Measurements from ENCODE around the gene SHROOM4.

Gene SHROOM4

DNA sequence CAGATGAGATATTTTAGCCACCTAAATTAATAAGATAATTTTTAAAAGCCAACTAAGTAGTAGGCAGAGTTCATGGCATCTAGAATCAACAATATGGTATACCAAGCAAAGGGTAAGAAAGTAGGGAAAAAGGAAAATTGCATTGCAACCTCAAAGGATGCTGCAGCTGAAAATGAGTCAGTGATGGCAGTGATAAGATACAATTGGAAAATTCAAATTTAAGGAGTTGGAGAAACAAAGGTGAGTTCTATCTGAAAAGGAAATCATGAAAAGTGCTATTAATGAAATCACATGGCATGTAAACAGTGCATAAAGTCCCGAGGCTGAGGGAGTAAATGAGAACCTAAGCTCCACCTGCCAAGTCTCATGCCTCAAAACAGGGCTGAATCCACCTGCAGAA, 33.9 kb downstream of the SHROOM4 start:
- TF ChIP-seq SIN3A (IDR thresholded peaks at IDR 0.05; ENCODE audit: borderline replicate concordance, insufficient read depth, low read length), result no peak
- TF ChIP-seq TAF1 (IDR thresholded peaks at IDR 0.05; ENCODE audit: borderline replicate concordance, insufficient read depth, low read length), result no peak
- no peak for TF ChIP-seq POLR2AphosphoS5 (IDR thresholded peaks at IDR 0.05; ENCODE audit: low read depth, low read length)
- TF ChIP-seq, protein P1, sequence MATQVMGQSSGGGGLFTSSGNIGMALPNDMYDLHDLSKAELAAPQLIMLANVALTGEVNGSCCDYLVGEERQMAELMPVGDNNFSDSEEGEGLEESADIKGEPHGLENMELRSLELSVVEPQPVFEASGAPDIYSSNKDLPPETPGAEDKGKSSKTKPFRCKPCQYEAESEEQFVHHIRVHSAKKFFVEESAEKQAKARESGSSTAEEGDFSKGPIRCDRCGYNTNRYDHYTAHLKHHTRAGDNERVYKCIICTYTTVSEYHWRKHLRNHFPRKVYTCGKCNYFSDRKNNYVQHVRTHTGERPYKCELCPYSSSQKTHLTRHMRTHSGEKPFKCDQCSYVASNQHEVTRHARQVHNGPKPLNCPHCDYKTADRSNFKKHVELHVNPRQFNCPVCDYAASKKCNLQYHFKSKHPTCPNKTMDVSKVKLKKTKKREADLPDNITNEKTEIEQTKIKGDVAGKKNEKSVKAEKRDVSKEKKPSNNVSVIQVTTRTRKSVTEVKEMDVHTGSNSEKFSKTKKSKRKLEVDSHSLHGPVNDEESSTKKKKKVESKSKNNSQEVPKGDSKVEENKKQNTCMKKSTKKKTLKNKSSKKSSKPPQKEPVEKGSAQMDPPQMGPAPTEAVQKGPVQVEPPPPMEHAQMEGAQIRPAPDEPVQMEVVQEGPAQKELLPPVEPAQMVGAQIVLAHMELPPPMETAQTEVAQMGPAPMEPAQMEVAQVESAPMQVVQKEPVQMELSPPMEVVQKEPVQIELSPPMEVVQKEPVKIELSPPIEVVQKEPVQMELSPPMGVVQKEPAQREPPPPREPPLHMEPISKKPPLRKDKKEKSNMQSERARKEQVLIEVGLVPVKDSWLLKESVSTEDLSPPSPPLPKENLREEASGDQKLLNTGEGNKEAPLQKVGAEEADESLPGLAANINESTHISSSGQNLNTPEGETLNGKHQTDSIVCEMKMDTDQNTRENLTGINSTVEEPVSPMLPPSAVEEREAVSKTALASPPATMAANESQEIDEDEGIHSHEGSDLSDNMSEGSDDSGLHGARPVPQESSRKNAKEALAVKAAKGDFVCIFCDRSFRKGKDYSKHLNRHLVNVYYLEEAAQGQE (IDR thresholded peaks at IDR 0.05; ENCODE audit: insufficient read depth in 1 of 2, low read depth in 2 of 2, low read length in 2 of 2), result no peak
- TF ChIP-seq FOXP2 (optimal IDR thresholded peaks at IDR 0.05; ENCODE audit: borderline replicate concordance, extremely low read depth, extremely low read length, insufficient read depth), result no peak

DNA sequence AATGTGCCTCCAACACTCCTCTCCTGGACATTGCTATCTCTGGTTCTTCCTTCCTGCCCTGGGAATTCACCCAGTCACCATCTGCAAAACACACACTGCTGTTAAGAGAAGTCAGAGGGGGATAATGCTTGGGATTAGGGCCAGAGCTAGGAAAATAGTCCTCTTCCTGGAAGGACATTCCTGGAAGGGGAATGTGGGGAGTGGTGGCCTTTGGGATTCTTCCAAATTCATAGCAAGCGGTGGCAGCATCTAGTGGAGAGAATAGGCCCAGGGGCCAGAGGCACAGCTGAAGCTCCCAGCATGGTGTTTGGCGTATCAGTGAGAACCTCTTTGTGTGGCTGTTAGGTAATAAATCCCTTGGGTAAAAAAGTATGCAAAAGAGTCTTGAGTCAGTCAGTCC, 34.3 kb downstream of the SHROOM4 start:
- TF ChIP-seq, protein P1 (IDR thresholded peaks at IDR 0.05; ENCODE audit: insufficient read depth in 1 of 2, low read depth in 2 of 2, low read length in 2 of 2), result 0 out of 4 replicates have a peak, but pooled peaks of 1 of the 2 experiments have one; percentile 13
- TF ChIP-seq TAF1 (IDR thresholded peaks at IDR 0.05; ENCODE audit: borderline replicate concordance, insufficient read depth, low read length), result no peak

DNA sequence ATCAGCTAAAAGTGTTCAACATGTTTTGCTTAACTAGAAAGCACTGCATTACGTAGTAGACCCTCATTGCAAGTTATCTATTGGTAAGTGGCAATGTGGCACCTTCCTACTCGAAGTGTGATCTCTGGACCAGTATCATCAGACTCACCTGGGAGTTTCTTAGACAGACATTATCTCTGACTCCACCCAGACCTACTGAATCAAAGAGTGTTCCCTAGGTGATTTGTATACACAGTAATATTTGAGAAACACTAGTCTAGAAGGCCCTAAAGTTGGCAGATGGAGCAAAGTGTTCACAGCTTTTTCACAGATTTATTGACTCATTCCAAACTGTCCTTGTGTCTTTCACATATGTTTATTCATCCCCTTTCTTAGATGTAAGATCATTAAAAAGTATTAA, 35.7 kb downstream of the SHROOM4 start:
- no peak for TF ChIP-seq TAF1 (IDR thresholded peaks at IDR 0.05; ENCODE audit: borderline replicate concordance, insufficient read depth, low read length)
- TF ChIP-seq FOXP2 (optimal IDR thresholded peaks at IDR 0.05; ENCODE audit: borderline replicate concordance, extremely low read depth, extremely low read length, insufficient read depth), result no peak
- TF ChIP-seq, protein P1 (IDR thresholded peaks at IDR 0.05; ENCODE audit: insufficient read depth in 1 of 2, low read depth in 2 of 2, low read length in 2 of 2), result no peak
- no peak for TF ChIP-seq POLR2AphosphoS5 (IDR thresholded peaks at IDR 0.05; ENCODE audit: low read depth, low read length)
- TF ChIP-seq SIN3A (IDR thresholded peaks at IDR 0.05; ENCODE audit: borderline replicate concordance, insufficient read depth, low read length), result no peak

DNA sequence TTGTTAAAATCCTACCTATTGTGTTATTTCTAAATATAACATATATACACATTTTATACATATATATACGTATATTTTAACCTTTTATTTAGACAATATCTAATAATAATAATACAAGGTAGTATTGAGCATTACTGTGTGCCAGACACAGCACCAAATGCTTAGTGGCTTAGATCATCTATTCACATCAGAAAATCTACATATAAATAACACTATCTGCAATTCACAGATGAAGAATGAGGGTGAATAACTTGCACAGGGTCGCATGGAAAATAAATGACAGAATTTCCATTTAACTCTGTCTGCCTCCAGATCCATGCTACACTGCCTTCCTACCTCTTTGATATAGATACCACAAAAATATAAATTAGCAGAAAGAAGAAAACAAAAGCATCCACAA, 37.7 kb downstream of the SHROOM4 start:
- no peak for TF ChIP-seq TAF1 (IDR thresholded peaks at IDR 0.05; ENCODE audit: borderline replicate concordance, insufficient read depth, low read length)
- no peak for TF ChIP-seq FOXP2 (optimal IDR thresholded peaks at IDR 0.05; ENCODE audit: borderline replicate concordance, extremely low read depth, extremely low read length, insufficient read depth)
- no peak for TF ChIP-seq POLR2AphosphoS5 (IDR thresholded peaks at IDR 0.05; ENCODE audit: low read depth, low read length)
- TF ChIP-seq, protein P1 (IDR thresholded peaks at IDR 0.05; ENCODE audit: insufficient read depth in 1 of 2, low read depth in 2 of 2, low read length in 2 of 2), result no peak
- TF ChIP-seq SIN3A (IDR thresholded peaks at IDR 0.05; ENCODE audit: borderline replicate concordance, insufficient read depth, low read length), result no peak

DNA sequence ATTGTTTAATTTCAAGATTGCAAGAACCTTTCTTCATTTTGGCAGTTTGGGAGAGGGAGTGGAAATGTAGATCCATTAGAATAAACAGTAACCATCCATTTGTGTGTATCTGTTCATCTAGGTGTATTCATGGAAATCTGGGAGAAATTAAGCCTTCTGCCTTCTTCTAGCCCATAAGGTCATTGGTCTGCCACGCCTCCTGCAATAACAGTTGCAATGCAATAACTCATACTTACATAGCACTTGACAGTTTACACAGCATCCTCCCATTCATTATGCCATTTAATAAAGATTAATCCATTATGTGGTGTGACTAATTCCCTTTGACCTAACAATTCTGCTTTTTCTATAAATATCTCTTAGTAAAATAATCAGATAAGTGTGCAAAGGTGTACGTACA, 42.6 kb downstream of the SHROOM4 start:
- TF ChIP-seq TAF1 (IDR thresholded peaks at IDR 0.05; ENCODE audit: borderline replicate concordance, insufficient read depth, low read length), result no peak
- no peak for TF ChIP-seq FOXP2 (optimal IDR thresholded peaks at IDR 0.05; ENCODE audit: borderline replicate concordance, extremely low read depth, extremely low read length, insufficient read depth)
- no peak for TF ChIP-seq POLR2AphosphoS5 (IDR thresholded peaks at IDR 0.05; ENCODE audit: low read depth, low read length)
- TF ChIP-seq, protein P1 (IDR thresholded peaks at IDR 0.05; ENCODE audit: insufficient read depth in 1 of 2, low read depth in 2 of 2, low read length in 2 of 2), result no peak
- no peak for TF ChIP-seq SIN3A (IDR thresholded peaks at IDR 0.05; ENCODE audit: borderline replicate concordance, insufficient read depth, low read length)
